GM12878 (cell line): Measurements from ENCODE around the gene SOWAHD. TPM values are rescaled to one million over a fixed set of nuclear protein-coding genes. Genes with fewer than 3 reads are reported as not detected.

Source experiments
- ATAC-seq: fragments of 200-7000 bp; cut with Tn5 transposase; 3 replicates; pipeline ENCODE4 v1.9.1; 2020; ENCODE audit warnings: mild to moderate bottlenecking, moderate library complexity
- BruUV-seq: library from RNA; stranded (reverse); fragments of 400-500 nt; replicated peaks from 2 replicates; lab custom pipeline; 2021; lab: Mats Ljungman, UMichigan
- CTCF ChIA-PET: fragments of 300-600 bp; sonication (Branson Sonifier 250); formaldehyde crosslinking; extraction: SDS; loops from one replicate; lab custom pipeline; 2021; ENCODE audit warnings: inconsistent platforms; lab: Yijun Ruan, JAX
- POLR2A ChIA-PET: fragments of 350-600 bp; formaldehyde crosslinking; extraction: SDS; loops from one replicate; lab custom pipeline; 2021; ENCODE audit warnings: inconsistent platforms; lab: Charles Lee
- RAD21 ChIA-PET: fragments of 300-600 bp; sonication (Branson Sonifier 250); formaldehyde crosslinking; loops from one replicate; lab custom pipeline; 2023; ENCODE audit warnings: antibody characterized with exemption; ENCODE audit not compliant: unreplicated experiment; lab: Charles Lee
- SMC1A ChIA-PET: fragments of 300-600 bp; sonication (Branson Sonifier 250); formaldehyde crosslinking; loops from one replicate; lab custom pipeline; 2023; ENCODE audit not compliant: unreplicated experiment, uncharacterized antibody; lab: Charles Lee
- DNase-seq: peaks from one replicate; pipeline ENCODE4 v3.0.0-alpha.2; 2011; ENCODE audit warnings: low read depth, low spot score
- FAIRE-seq: peaks from 3 replicates; lab custom pipeline; 2011; peaks lifted over from hg19 to GRCh38; lab: Jason Lieb, UNC
- H2AFZ ChIP-seq: 2 replicates; pipeline ENCODE4 v1.6.0; 2011; ENCODE audit warnings: low read depth, low read length, control low read depth; ENCODE audit not compliant: control insufficient read depth
- H3K27ac ChIP-seq: 2 replicates; pipeline ENCODE4 v1.5.1; 2011; ENCODE audit warnings: control low read depth; ENCODE audit not compliant: control insufficient read depth, insufficient read depth
- H3K27me3 ChIP-seq, 2 experiments: replicated peaks in 1 of 2; 2 replicates each; pipeline versions ENCODE4 v1.6.0 to v1.6.1; 2011; ENCODE audit warnings: low read length in 1 of 2; ENCODE audit not compliant: control insufficient read depth in 2 of 2, insufficient read depth in 2 of 2
- H3K36me3 ChIP-seq, 2 experiments: 2 replicates each; pipeline ENCODE4 v1.5.1; 2011; ENCODE audit warnings: low read length in 1 of 2; ENCODE audit not compliant: control insufficient read depth in 2 of 2, insufficient read depth in 2 of 2
- H3K4me1 ChIP-seq: 2 replicates; pipeline ENCODE4 v1.6.1; 2011; ENCODE audit warnings: mild to moderate bottlenecking, low read length, moderate library complexity, mixed read lengths; ENCODE audit not compliant: control insufficient read depth, insufficient read depth
- H3K4me2 ChIP-seq: 2 replicates; pipeline ENCODE4 v1.6.0; 2011; ENCODE audit warnings: control low read depth; ENCODE audit not compliant: control insufficient read depth, insufficient read depth
- H3K4me3 ChIP-seq: fragments of 200-600 bp; sonication (generic); 2 replicates; pipeline ENCODE4 v1.5.1; 2016
- H3K79me2 ChIP-seq: 2 replicates; pipeline ENCODE4 v1.6.0; 2011; ENCODE audit warnings: low read length; ENCODE audit not compliant: control insufficient read depth, insufficient read depth
- H3K9ac ChIP-seq: 2 replicates; pipeline ENCODE4 v1.8.0; 2011; ENCODE audit warnings: low read length, control low read depth, mixed read lengths; ENCODE audit not compliant: control insufficient read depth, insufficient read depth
- H3K9me3 ChIP-seq: replicated peaks from 3 replicates; pipeline ENCODE4 v1.5.1; 2011; ENCODE audit warnings: mild to moderate bottlenecking, low read length; ENCODE audit not compliant: control insufficient read depth, insufficient read depth
- H4K20me1 ChIP-seq: 2 replicates; pipeline ENCODE4 v1.6.0; 2011; ENCODE audit not compliant: control insufficient read depth, insufficient read depth
- ATF3 ChIP-seq: IDR thresholded peaks from 2 replicates; pipeline ENCODE4 v1.6.1; 2011; ENCODE audit warnings: low read depth, mild to moderate bottlenecking, low read length, moderate library complexity, borderline replicate concordance; ENCODE audit errors: extremely low read depth
- BCL3 ChIP-seq: IDR thresholded peaks from 2 replicates; pipeline ENCODE4 v1.6.1; 2011; ENCODE audit warnings: borderline replicate concordance, low read depth, mild to moderate bottlenecking, moderate library complexity, low read length; ENCODE audit not compliant: insufficient read depth, poor library complexity, severe bottlenecking
- BHLHE40 ChIP-seq, 2 experiments: fragments of 450-650 bp in 1 of 2; IDR thresholded peaks; 2 replicates each; pipeline ENCODE4 v1.6.1; 2011 to 2017; ENCODE audit warnings: low read depth in 2 of 2, borderline replicate concordance in 1 of 2, improper control_type of control experiment in 1 of 2, low read length in 1 of 2, mild to moderate bottlenecking in 1 of 2
- E4F1 ChIP-seq: fragments of 450-650 bp; IDR thresholded peaks from 2 replicates; pipeline ENCODE4 v1.6.1; 2018; ENCODE audit warnings: borderline replicate concordance, mild to moderate bottlenecking; ENCODE audit not compliant: partially characterized antibody
- HSF1 ChIP-seq: fragments of 150-350 bp; IDR thresholded peaks from 2 replicates; pipeline ENCODE4 v1.6.1; 2014; ENCODE audit warnings: mild to moderate bottlenecking, low read depth, low read length
- NBN ChIP-seq: fragments of 450-650 bp; IDR thresholded peaks from 2 replicates; pipeline ENCODE4 v1.6.1; 2016
- NR2F1 ChIP-seq: fragments of 450-650 bp; conservative IDR thresholded peaks from 2 replicates; pipeline ENCODE4 v1.6.1; 2017; ENCODE audit warnings: mild to moderate bottlenecking
- PBX3 ChIP-seq: IDR thresholded peaks from 2 replicates; pipeline ENCODE4 v1.6.1; 2011; ENCODE audit warnings: mild to moderate bottlenecking, low read depth, low read length, moderate library complexity; ENCODE audit not compliant: insufficient replicate concordance
- POLR2AphosphoS5 ChIP-seq: IDR thresholded peaks from 2 replicates; pipeline ENCODE4 v1.6.1; 2011; ENCODE audit warnings: mild to moderate bottlenecking, low read length, inconsistent platforms
- RAD51 ChIP-seq: fragments of 450-650 bp; IDR thresholded peaks from 2 replicates; pipeline ENCODE4 v1.6.1; 2016; ENCODE audit warnings: moderate library complexity, mild to moderate bottlenecking, inconsistent platforms
- SIX5 ChIP-seq: IDR thresholded peaks from 2 replicates; pipeline ENCODE4 v1.6.1; 2011; ENCODE audit warnings: mild to moderate bottlenecking, low read depth, low read length, moderate library complexity; ENCODE audit not compliant: severe bottlenecking
- SREBF2 ChIP-seq: IDR thresholded peaks from 2 replicates; pipeline ENCODE4 v1.6.1; 2012; ENCODE audit warnings: mild to moderate bottlenecking, low read length
- STAT1 ChIP-seq: fragments of 450-650 bp; conservative IDR thresholded peaks from 2 replicates; pipeline ENCODE4 v1.6.1; 2014; ENCODE audit warnings: antibody characterized with exemption, mild to moderate bottlenecking
- TBL1XR1 ChIP-seq: IDR thresholded peaks from 2 replicates; pipeline ENCODE4 v1.6.1; 2012; ENCODE audit warnings: low read depth, low read length, improper control_type of control experiment
- ZZZ3 ChIP-seq: IDR thresholded peaks from 2 replicates; pipeline ENCODE4 v1.6.1; 2011; ENCODE audit warnings: low read depth; ENCODE audit not compliant: control insufficient read depth, insufficient read length
- WGBS: methylation state at CpG from one replicate; pipeline ENCODE4 v1.1.6; 2016; ENCODE audit warnings: low lambda C conversion rate; ENCODE audit not compliant: insufficient replicate concordance, insufficient coverage; ENCODE audit errors: missing lambda C conversion rate; 5-methylcytosine and 5-hydroxymethylcytosine counted together
- in situ Hi-C: fragments of 300-500 bp; cut with MboI; formaldehyde crosslinking; loops from 9 replicates; pipeline ENCODE4 v1.14.3; 2018; ENCODE audit warnings: mixed read lengths
- intact Hi-C: fragments of 100-400 bp; cut with micrococcal nuclease; formaldehyde crosslinking; loops from one replicate; pipeline ENCODE4 v1.14.2; 2022; ENCODE audit not compliant: unreplicated experiment
- polyA plus RNA-seq, 11 experiments: library from polyadenylated mRNA; depleted of rRNA in 4 of 11; unstranded in 6 of 11; stranded (reverse) in 5 of 11; fragments of >200 nt; fragmentation: Nextera tagmentation in 4 of 11; fragmentation: Illumina TruSeq in 1 of 11; extraction: Ambion mirVana in 4 of 11; extraction: Trizol in 1 of 11; gene quantifications; 1 replicate in 1 of 11; 2 replicates in 10 of 11; pipeline versions ENCODE4 v1.2.1 to v1.2.3, GENCODE V29; 2011 to 2016; ENCODE audit warnings: inconsistent platforms in 2 of 11, missing spikeins in 2 of 11, low read depth in 1 of 11
- total RNA-seq, 4 experiments: library from RNA; depleted of rRNA in 3 of 4; stranded (reverse); fragments of >200 nt in 3 of 4; fragmentation: Illumina TruSeq in 1 of 4; extraction: Trizol in 1 of 4; gene quantifications; 2 replicates each; pipeline versions ENCODE4 v1.2.1 to v1.2.3, GENCODE V29; 2013 to 2021

Gene SOWAHD
- total and polyA plus RNA-seq, 10 of the 15 experiments (the other 5 are each of a cell fraction or from before 2014, with no cell fraction given), result 0.27 to 7.4 (median 2.6) TPM

- ChIA-PET CTCF (interaction anchor here (0.5 to 2.5 kb wide), 37 partner anchors 9 to 319 kb away, joined by 3 to 16 read pairs (median 4); partner anchors contain the start of genes NKRF, SOWAHD and UPF3B), SMC1A (interaction anchor here (0.6 to 1.7 kb wide), 8 partner anchors 9 to 253 kb away, joined by 3 to 7 read pairs (median 4); partner anchors contain the start of gene SOWAHD), POLR2A (interaction anchor here (0.6 to 1.1 kb wide), 5 partner anchors 21 to 395 kb away, joined by 3 to 4 read pairs (median 3); partner anchors contain the start of gene SOWAHD), RAD21 (interaction anchor here (0.6 to 1.4 kb wide), 14 partner anchors 9 to 269 kb away, joined by 3 to 7 read pairs (median 4); partner anchors contain the start of genes SOWAHD and UPF3B)
- Histone ChIP-seq H3K27me3 (no peaks in the 10 kb centered on the region), H3K4me3 (no peak overlapping the region), H3K4me1 (no peaks in the 10 kb centered on the region), H4K20me1 (peaks cover 7% of the 10 kb centered on the region), H3K9me3 (no peaks in the 10 kb centered on the region), H3K36me3 (peaks cover 2 to 10% of the 10 kb centered on the region in 2 experiments; a peak in 3 of 4 replicates), H3K4me2 (peak overlapping the region; percentile 22; the same call in 1 of the 2 replicates), H3K9ac (no peak overlapping the region), H3K27ac (no peak overlapping the region), H3K79me2 (peaks cover 43% of the 10 kb centered on the region), H2AFZ (no peak overlapping the region)
- ATAC-seq (peak; percentile 78), DNase-seq (no peak), FAIRE-seq (peak; percentile 13)
- no TSS peak for BruUV-seq
- 45% methylated on average over 14 of the region's 14 CpGs for WGBS
- intact Hi-C loops (no loop called here), in situ Hi-C loops (loop anchor here (5.0 kb wide), 1 partner anchor 268 kb away; no protein-coding TSS in a partner anchor)
- no peak for TF ChIP-seq ZZZ3
- TF ChIP-seq RAD51, result no peak
- no peak for TF ChIP-seq E4F1
- TF ChIP-seq ATF3, result no peak
- TF ChIP-seq NR2F1, result peak; percentile 46; the same call in 1 of the 2 replicates
- TF ChIP-seq HSF1, result no peak
- no peak for TF ChIP-seq BCL3
- no peak for TF ChIP-seq NBN
- no peak for TF ChIP-seq PBX3
- TF ChIP-seq TBL1XR1, result no peak
- no peak for TF ChIP-seq BHLHE40 (IDR thresholded peaks at IDR 0.05; ENCODE audit: borderline replicate concordance in 1 of 2, low read depth in 2 of 2, low read length in 1 of 2)
- TF ChIP-seq POLR2AphosphoS5, result 0 out of 2 replicates have a peak, but pooled peaks have one; percentile 4
- no peak for TF ChIP-seq STAT1
- no peak for TF ChIP-seq SREBF2
- TF ChIP-seq SIX5, result no peak
Observed at GRCh38 chrX:119784747-119785446, 26.5 kb downstream of the SOWAHD start.
